ENCODE measurements around the gene CNTNAP2.

GRCh38 chr7:147885869-147886268 lies 1769.3 kb downstream of the CNTNAP2 start:
- no peak for TF ChIP-seq EZH2 (IDR thresholded peaks at IDR 0.05)
- no peak for TF ChIP-seq POLR2AphosphoS5 (IDR thresholded peaks at IDR 0.05; ENCODE audit: borderline replicate concordance, low read depth, low read length)
- no peak for TF ChIP-seq FOXP2 (optimal IDR thresholded peaks at IDR 0.05; ENCODE audit: control extremely low read depth, extremely low read length, insufficient read depth)
